Activated CD8-positive, alpha-beta T cell treated with anti-CD3 and anti-CD28 coated beads for 36 hours (primary cell): ENCODE measurements around the gene MTMR12. TPM values are rescaled to one million over a fixed set of nuclear protein-coding genes. Genes with fewer than 3 reads are reported as not detected.

Experiments used
- ATAC-seq: fragments of 200-7000 bp; cut with Tn5 transposase; one replicate; pipeline ENCODE4 v1.10.0; 2021; ENCODE audit warnings: mild to moderate bottlenecking, moderate library complexity
- CTCF ChIA-PET: fragments of 350-600 bp; sonication (Branson Sonifier 250); formaldehyde crosslinking; loops from one replicate; lab custom pipeline; 2021; ENCODE audit warnings: antibody characterized with exemption; lab: Charles Lee
- POLR2A ChIA-PET: fragments of 350-600 bp; sonication (Branson Sonifier 250); formaldehyde crosslinking; loops from one replicate; lab custom pipeline; 2021; ENCODE audit warnings: antibody characterized with exemption; lab: Charles Lee
- DNase-seq: peaks from one replicate; pipeline ENCODE4 v3.0.0-alpha.2; 2020
- H3K27ac Mint-ChIP-seq: one replicate; pipeline ENCODE4 v1.8.0; 2021; ENCODE audit warnings: mild to moderate bottlenecking, mixed read lengths
- H3K27me3 Mint-ChIP-seq: one replicate; pipeline ENCODE4 v1.8.0; 2021; ENCODE audit warnings: mixed read lengths
- H3K36me3 Mint-ChIP-seq: one replicate; pipeline ENCODE4 v1.8.0; 2021; ENCODE audit warnings: low read depth, mixed read lengths
- H3K4me1 Mint-ChIP-seq: one replicate; pipeline ENCODE4 v1.8.0; 2021; ENCODE audit warnings: low read depth, mixed read lengths
- H3K4me3 Mint-ChIP-seq: one replicate; pipeline ENCODE4 v1.8.0; 2021; ENCODE audit warnings: mild to moderate bottlenecking, moderate library complexity, mixed read lengths
- H3K9me3 Mint-ChIP-seq: one replicate; pipeline ENCODE4 v1.8.0; 2021; ENCODE audit warnings: mixed read lengths
- CTCF ChIP-seq: fragments of 200-600 bp; IDR thresholded peaks from one replicate; pipeline ENCODE4 v1.8.0; 2022; ENCODE audit warnings: antibody characterized with exemption, mild to moderate bottlenecking
- intact Hi-C: fragments of 100-400 bp; cut with micrococcal nuclease; formaldehyde crosslinking; loops from one replicate; pipeline ENCODE4 v1.10.0; 2022
- total RNA-seq, 2 experiments: library from RNA; stranded (reverse); gene quantifications; one replicate each; pipeline ENCODE4 v1.2.3, GENCODE V29; 2021

Gene MTMR12
- total RNA-seq, 2 experiments from 2014 or later, result 19.7 to 19.9 TPM

- ATAC-seq, result peak; percentile 89
- Mint-ChIP-seq H3K27me3 (no peaks in the 10 kb centered on the region), H3K4me3 (no peak overlapping the region), H3K27ac (no peak overlapping the region), H3K36me3 (no peaks in the 10 kb centered on the region), H3K9me3 (no peaks in the 10 kb centered on the region), H3K4me1 (peaks cover 4% of the 10 kb centered on the region)
- DNase-seq, result peak; percentile 72
- CTCF ChIA-PET, result interaction anchor here (0.6 to 8.0 kb wide), 42 partner anchors 9 to 284 kb away, joined by 3 to 164 read pairs (median 4); no protein-coding TSS in a partner anchor
- TF ChIP-seq CTCF, result peak; percentile 64
- intact Hi-C loops, result loop anchor here (1.0 kb wide), 1 partner anchor 97 kb away; no protein-coding TSS in a partner anchor
- POLR2A ChIA-PET, result interaction anchor here (1.2 to 1.7 kb wide), 2 partner anchors 23 to 98 kb away, joined by 4 to 7 read pairs; no protein-coding TSS in a partner anchor
Observed at GRCh38 chr5:32329395-32329834, 16.7 kb upstream of the MTMR12 start.

- CTCF ChIA-PET, result interaction anchor here (8.0 kb wide), 1 partner anchor 96 kb away, joined by 164 read pairs; no protein-coding TSS in a partner anchor
- no peak for TF ChIP-seq CTCF
- ATAC-seq (no peak), DNase-seq (no peak)
- H3K36me3 Mint-ChIP-seq, result peaks cover 1% of the 10 kb centered on the region
- no peaks in the 10 kb centered on the region for H3K27me3 Mint-ChIP-seq
- peaks cover 7% of the 10 kb centered on the region for H3K9me3 Mint-ChIP-seq
- H3K27ac Mint-ChIP-seq, result no peak overlapping the region
- intact Hi-C loops, result no loop called here
- POLR2A ChIA-PET, result no interaction called here
- H3K4me3 Mint-ChIP-seq, result no peak overlapping the region
- peaks cover 4% of the 10 kb centered on the region for H3K4me1 Mint-ChIP-seq
Observed at GRCh38 chr5:32326216-32326772, 13.6 kb upstream of the MTMR12 start.

- Mint-ChIP-seq H3K4me3 (no peak overlapping the region), H3K36me3 (peaks cover 1% of the 10 kb centered on the region), H3K27ac (no peak overlapping the region), H3K9me3 (peaks cover 7% of the 10 kb centered on the region), H3K4me1 (peaks cover 4% of the 10 kb centered on the region), H3K27me3 (no peaks in the 10 kb centered on the region)
- ATAC-seq (no peak), DNase-seq (no peak)
- CTCF ChIA-PET, result interaction anchor here (8.0 kb wide), 1 partner anchor 95 kb away, joined by 164 read pairs; no protein-coding TSS in a partner anchor
- intact Hi-C loops, result no loop called here
- TF ChIP-seq CTCF, result no peak
- POLR2A ChIA-PET, result no interaction called here
Observed at GRCh38 chr5:32325616-32326015, 12.9 kb upstream of the MTMR12 start.

GRCh38 chr5:32325062-32325461, 12.3 kb upstream of the MTMR12 start:
- no peak for TF ChIP-seq CTCF
- H3K27ac Mint-ChIP-seq, result no peak overlapping the region
- ChIA-PET POLR2A (no interaction called here), CTCF (interaction anchor here (8.0 kb wide), 1 partner anchor 94 kb away, joined by 164 read pairs; no protein-coding TSS in a partner anchor)
- DNase-seq (no peak), ATAC-seq (no peak)
- H3K4me1 Mint-ChIP-seq, result peaks cover 4% of the 10 kb centered on the region
- peaks cover 7% of the 10 kb centered on the region for H3K9me3 Mint-ChIP-seq
- no peaks in the 10 kb centered on the region for H3K27me3 Mint-ChIP-seq
- intact Hi-C loops, result no loop called here
- H3K36me3 Mint-ChIP-seq, result peaks cover 1% of the 10 kb centered on the region
- H3K4me3 Mint-ChIP-seq, result no peak overlapping the region

- H3K4me1 Mint-ChIP-seq, result peaks cover 4% of the 10 kb centered on the region
- DNase-seq, result no peak
- no peak overlapping the region for H3K4me3 Mint-ChIP-seq
- intact Hi-C loops, result no loop called here
- H3K36me3 Mint-ChIP-seq, result peaks cover 1% of the 10 kb centered on the region
- H3K9me3 Mint-ChIP-seq, result peaks cover 7% of the 10 kb centered on the region
- ChIA-PET POLR2A (interaction anchor here (0.6 kb wide), 1 partner anchor 194 kb away, joined by 3 read pairs; no protein-coding TSS in a partner anchor), CTCF (interaction anchor here (1.7 kb wide), 1 partner anchor 91 kb away, joined by 6 read pairs; no protein-coding TSS in a partner anchor)
- H3K27ac Mint-ChIP-seq, result no peak overlapping the region
- no peak for TF ChIP-seq CTCF
- no peak for ATAC-seq
- no peaks in the 10 kb centered on the region for H3K27me3 Mint-ChIP-seq
Observed at GRCh38 chr5:32323741-32324140, 11.0 kb upstream of the MTMR12 start.
